ENCODE data around the gene ZHX3.

- TF ChIP-seq POLR2A (IDR thresholded peaks at IDR 0.05) (no peak), EP300 (IDR thresholded peaks at IDR 0.05) (no peak)
Observed at GRCh38 chr20:41178904-41179432, 138.6 kb downstream of the ZHX3 start.
